Measurements from ENCODE around the gene CKLF. TPM values are rescaled to one million over a fixed set of nuclear protein-coding genes. Genes with fewer than 3 reads are reported as not detected.

CKLF gene
- total and polyA plus RNA-seq, 2 donors (not counting 1 experiment from before 2014, with no cell fraction given) = 30.4 to 53.6 TPM

DNA sequence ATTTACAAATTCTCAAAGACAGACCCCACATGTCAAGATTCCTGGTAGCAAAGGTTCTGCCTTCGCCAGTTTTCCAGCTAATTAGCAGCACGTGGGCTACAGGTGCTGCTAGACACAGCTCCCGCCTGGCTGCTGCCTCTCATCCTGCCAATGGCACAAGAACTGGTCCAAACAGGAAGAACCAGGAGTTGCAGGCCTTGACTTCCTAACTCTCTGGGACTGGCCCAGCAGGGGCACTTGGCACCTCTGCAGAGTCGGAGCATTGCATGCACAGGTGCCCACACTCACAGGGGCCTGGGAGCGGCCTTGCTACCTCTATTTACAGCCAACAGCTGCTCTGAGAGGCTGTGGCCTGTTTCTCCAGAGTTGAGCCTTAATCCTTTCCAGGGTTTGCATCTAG lies 42.1 kb upstream of the CKLF start:
- no peak overlapping the region for H3K27ac Mint-ChIP-seq
- H3K4me1 ChIP-seq (ENCODE audit: control insufficient read depth in 2 of 2, insufficient read depth in 2 of 2, low read length in 2 of 2) = peaks cover 1 to 13% of the 10 kb centered on the region in 2 donors

More for the DNA sequence above, 42.1 kb upstream of the CKLF start:
- no peaks in the 10 kb centered on the region for H3K9me3 Mint-ChIP-seq (ENCODE audit: insufficient read depth)
- peaks cover 2% of the 10 kb centered on the region for H4K20me1 ChIP-seq (ENCODE audit: control insufficient read depth, insufficient read depth, low read length, poor library complexity, severe bottlenecking)
- POLR2A ChIA-PET = no interaction called here
- no peak overlapping the region for H3K4me3 Mint-ChIP-seq
- H2AFZ ChIP-seq (ENCODE audit: insufficient read depth, low read depth, low read length, poor library complexity, severe bottlenecking) = no peak overlapping the region
- no peak for DNase-seq
- CTCF ChIA-PET = interaction anchor here (0.9 to 3.1 kb wide), 6 partner anchors 14 to 80 kb away, joined by 3 to 26 read pairs (median 8); partner anchors contain the start of gene CKLF
- intact Hi-C loops (cut with micrococcal nuclease) = no loop called here
- peaks cover 26% of the 10 kb centered on the region for H3K4me1 Mint-ChIP-seq
- H3K36me3 ChIP-seq (replicated peaks in 1 of 2; ENCODE audit: control extremely low read depth in 1 of 2, control insufficient read depth in 1 of 2, extremely low read depth in 1 of 2, insufficient read depth in 2 of 2, low read length in 1 of 2) = no peaks in the 10 kb centered on the region
- no peaks in the 10 kb centered on the region for H3K9me3 ChIP-seq (ENCODE audit: control extremely low read depth in 1 of 3, control insufficient read depth in 2 of 3, insufficient read depth in 1 of 3, low read length in 2 of 3)
- H3K9ac ChIP-seq (ENCODE audit: low read length) = no peak overlapping the region
- ATAC-seq (ENCODE audit: low read depth) = no peak
- whole genome bisulfite sequencing (ENCODE audit: insufficient coverage) = 97% methylated on average over 5 of the region's 5 CpGs
- TF ChIP-seq CTCF (IDR thresholded peaks at IDR 0.05) (no peak), EZH2 (IDR thresholded peaks at IDR 0.05; ENCODE audit: borderline replicate concordance, insufficient read depth, low read depth, low read length, poor library complexity, severe bottlenecking) (no peak)
- H3K27me3 ChIP-seq (replicated peaks in 1 of 4; ENCODE audit: control extremely low read depth in 1 of 4, control insufficient read depth in 3 of 4, insufficient read depth in 4 of 4, low read length in 3 of 4) = peaks cover 0 to 3% (median 0%) of the 10 kb centered on the region in 4 experiments
- H3K4me2 ChIP-seq (replicated peaks; ENCODE audit: low read depth, low read length, poor library complexity, severe bottlenecking) = no peak overlapping the region
- H3K27ac ChIP-seq (ENCODE audit: low read length in 2 of 2) = no peak overlapping the region
- H3K27me3 Mint-ChIP-seq = peaks cover 3% of the 10 kb centered on the region
- peaks cover 3% of the 10 kb centered on the region for H3K79me2 ChIP-seq (ENCODE audit: control insufficient read depth, insufficient read depth, low read length)
- no peak overlapping the region for H3K4me3 ChIP-seq (ENCODE audit: control extremely low read depth in 1 of 5, extremely low read depth in 1 of 5, insufficient read depth in 1 of 5, low read depth in 2 of 5, low read length in 4 of 5)
